ENCODE measurements around the gene FAM13A. TPM values are rescaled to one million over a fixed set of nuclear protein-coding genes. Genes with fewer than 3 reads are reported as not detected.

FAM13A gene
- total and polyA plus RNA-seq, 11 donors = 3.7 to 30.4 (median 11.5) TPM

DNA sequence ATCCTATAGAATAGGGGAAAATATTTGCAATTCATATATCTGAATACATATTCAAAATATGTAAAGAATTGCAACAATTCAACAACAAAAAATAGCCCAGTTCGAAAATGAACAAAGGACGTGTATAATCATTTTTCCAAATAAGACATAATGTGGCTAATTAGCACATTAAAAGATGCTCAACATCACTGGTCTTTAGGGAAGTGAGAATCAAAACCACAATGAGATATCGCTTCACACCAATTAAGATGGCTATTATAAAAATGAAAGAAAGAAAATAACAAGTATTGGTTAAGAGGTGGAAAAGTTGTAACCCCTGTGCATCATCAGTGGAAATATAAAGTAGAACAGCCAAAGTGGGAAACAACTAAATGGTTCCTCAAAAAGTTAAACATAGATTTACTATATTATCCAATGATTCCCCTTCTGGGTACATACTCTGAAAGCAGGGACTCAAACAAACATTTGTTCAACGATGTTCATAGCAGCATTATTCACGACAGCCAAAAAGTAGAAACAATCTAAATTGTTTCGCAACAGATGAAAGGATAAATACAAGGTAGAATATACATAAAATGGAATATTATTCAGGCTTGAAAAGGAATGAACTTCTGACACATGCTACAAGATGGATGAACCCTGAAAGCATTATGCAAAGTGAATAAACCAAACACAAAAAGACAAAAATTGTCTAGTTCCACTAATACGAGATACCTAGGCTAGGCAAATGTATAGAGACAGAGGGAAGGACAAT lies 12.7 kb downstream of the FAM13A start:
- WGBS, 4 donors = 88 to 99% (median 94%) methylated on average over 7 of the region's 7 CpGs
- no peaks in the 10 kb centered on the region for H3K9me3 ChIP-seq
- TF ChIP-seq CTCF (IDR thresholded peaks at IDR 0.05) (no peak), POLR2A (IDR thresholded peaks at IDR 0.05) (no peak)
- H3K4me3 ChIP-seq = no peak overlapping the region
- intact Hi-C loops (cut with DNase I) = no loop called here
- DNase-seq (no peak), ATAC-seq (no peak)
- no peak overlapping the region for H3K27ac ChIP-seq
- no peaks in the 10 kb centered on the region for H3K27me3 ChIP-seq
- H3K36me3 ChIP-seq = no peaks in the 10 kb centered on the region
- no peaks in the 10 kb centered on the region for H3K4me1 ChIP-seq

- no peak for TF ChIP-seq POLR2A (IDR thresholded peaks at IDR 0.05)
- no peak overlapping the region for H3K4me3 ChIP-seq
- peaks cover 0 to under 1% (median 0%) of the 10 kb centered on the region in 12 donors for H3K9me3 ChIP-seq
- no peaks in the 10 kb centered on the region for H3K36me3 ChIP-seq
- WGBS, 4 donors = 84 to 92% (median 87%) methylated on average over 3 of the region's 3 CpGs
- no peaks in the 10 kb centered on the region for H3K4me1 ChIP-seq
- no peak for DNase-seq
- ATAC-seq = no peak
- no peak overlapping the region for H3K27ac ChIP-seq
- intact Hi-C loops (cut with DNase I) = no loop called here
- no peaks in the 10 kb centered on the region for H3K27me3 ChIP-seq
Measured at GRCh38 chr4:89042055-89042454, 14.9 kb downstream of the FAM13A start.

GRCh38 chr4:89039730-89040338 lies 17.2 kb downstream of the FAM13A start:
- H3K27ac ChIP-seq = no peak overlapping the region
- H3K4me3 ChIP-seq = no peak overlapping the region
- WGBS, 4 donors = 64 to 86% (median 71%) methylated on average over 4 of the region's 4 CpGs
- H3K4me1 ChIP-seq = no peaks in the 10 kb centered on the region
- TF ChIP-seq POLR2A (IDR thresholded peaks at IDR 0.05) (no peak), CTCF (IDR thresholded peaks at IDR 0.05) (no peak)
- H3K9me3 ChIP-seq = peaks cover 0 to 23% (median 6%) of the 10 kb centered on the region in 12 donors
- no peaks in the 10 kb centered on the region for H3K36me3 ChIP-seq
- intact Hi-C loops (cut with DNase I) = no loop called here
- no peak for DNase-seq
- no peaks in the 10 kb centered on the region for H3K27me3 ChIP-seq
- no peak for ATAC-seq

DNA sequence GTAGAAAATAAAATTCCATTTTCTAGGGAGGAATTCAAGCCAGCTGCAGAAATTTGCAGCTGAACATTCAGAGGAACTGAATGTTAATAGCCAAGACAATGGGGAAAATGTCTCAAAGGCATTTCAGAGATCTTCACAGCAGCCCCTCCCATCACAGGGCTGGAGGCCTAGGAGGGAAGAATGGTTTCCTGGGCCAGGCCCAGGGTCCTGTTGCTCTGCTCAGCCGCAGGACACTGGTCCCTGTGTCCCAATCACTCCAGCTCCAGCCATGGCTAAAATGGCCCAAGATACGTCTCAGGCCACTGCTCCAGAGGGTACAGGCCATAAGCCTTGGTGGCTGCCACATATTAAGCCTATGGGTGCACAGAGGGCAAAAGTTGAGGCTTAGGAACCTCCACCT lies 20.4 kb downstream of the FAM13A start:
- no peak for ATAC-seq
- H3K4me1 ChIP-seq = no peaks in the 10 kb centered on the region
- no peak for TF ChIP-seq CTCF (IDR thresholded peaks at IDR 0.05)
- no peak for TF ChIP-seq POLR2A (IDR thresholded peaks at IDR 0.05)
- H3K27ac ChIP-seq = no peak overlapping the region
- H3K9me3 ChIP-seq = peaks cover 0 to 23% (median 6%) of the 10 kb centered on the region in 12 donors
- H3K4me3 ChIP-seq = no peak overlapping the region
- no peak for DNase-seq
- no peaks in the 10 kb centered on the region for H3K36me3 ChIP-seq
- intact Hi-C loops (cut with DNase I) = no loop called here
- no peaks in the 10 kb centered on the region for H3K27me3 ChIP-seq
- WGBS, 4 donors = 94 to 100% (median 97%) methylated on average over 2 of the region's 2 CpGs

Data from heart left ventricle (tissue), 16 donors.